Right lobe of liver (tissue), 4 donors: ENCODE results near the gene LRRN2.

Experiments
- POLR2A ChIP-seq: fragments of 450-650 bp; IDR thresholded peaks from one replicate; pipeline ENCODE4 v1.6.1; 2017; ENCODE audit warnings: antibody characterized with exemption, mild to moderate bottlenecking
- TF ChIP-seq, protein P1 (sequence below), 4 donors: fragments of 200-600 bp in 3 of 4; fragments of 450-650 bp in 1 of 4; IDR thresholded peaks; one replicate each; pipeline versions ENCODE4 v1.5.1 to v1.8.0; 2016 to 2022; ENCODE audit warnings: antibody characterized with exemption in 4 of 4, mild to moderate bottlenecking in 2 of 4
- donor health status: DM: no; HTN: no; CAD: no.
- donor health status: DM: no; HTN: no; CAD: no.
- donor health status: DM: no; HTN: yes; CAD: no.

GRCh38 chr1:204617256-204618147 is 68.0 kb downstream of the LRRN2 start:
- TF ChIP-seq, protein P1, sequence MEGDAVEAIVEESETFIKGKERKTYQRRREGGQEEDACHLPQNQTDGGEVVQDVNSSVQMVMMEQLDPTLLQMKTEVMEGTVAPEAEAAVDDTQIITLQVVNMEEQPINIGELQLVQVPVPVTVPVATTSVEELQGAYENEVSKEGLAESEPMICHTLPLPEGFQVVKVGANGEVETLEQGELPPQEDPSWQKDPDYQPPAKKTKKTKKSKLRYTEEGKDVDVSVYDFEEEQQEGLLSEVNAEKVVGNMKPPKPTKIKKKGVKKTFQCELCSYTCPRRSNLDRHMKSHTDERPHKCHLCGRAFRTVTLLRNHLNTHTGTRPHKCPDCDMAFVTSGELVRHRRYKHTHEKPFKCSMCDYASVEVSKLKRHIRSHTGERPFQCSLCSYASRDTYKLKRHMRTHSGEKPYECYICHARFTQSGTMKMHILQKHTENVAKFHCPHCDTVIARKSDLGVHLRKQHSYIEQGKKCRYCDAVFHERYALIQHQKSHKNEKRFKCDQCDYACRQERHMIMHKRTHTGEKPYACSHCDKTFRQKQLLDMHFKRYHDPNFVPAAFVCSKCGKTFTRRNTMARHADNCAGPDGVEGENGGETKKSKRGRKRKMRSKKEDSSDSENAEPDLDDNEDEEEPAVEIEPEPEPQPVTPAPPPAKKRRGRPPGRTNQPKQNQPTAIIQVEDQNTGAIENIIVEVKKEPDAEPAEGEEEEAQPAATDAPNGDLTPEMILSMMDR (IDR thresholded peaks at IDR 0.05): no peak
- TF ChIP-seq POLR2A: no peak
